Mesothelial cell of epicardium (in vitro differentiated cells): Measurements from ENCODE around the gene DIAPH2. TPM values are rescaled to one million over a fixed set of nuclear protein-coding genes. Genes with fewer than 3 reads are reported as not detected.
"Not testable (repeated sequence)": the region's sequence is repeated elsewhere in the genome, so short reads cannot be mapped to it uniquely, and the experiment has no call there.

ENCODE experiments used
- DNase-seq, 2 experiments: peaks; one replicate each; pipeline ENCODE4 v3.0.0; 2021; ENCODE audit warnings: low spot score in 2 of 2; ENCODE audit not compliant: unreplicated experiment in 2 of 2
- H3K27ac Mint-ChIP-seq: 2 replicates; pipeline ENCODE4 v1.8.0; 2021; ENCODE audit warnings: mixed read lengths
- H3K27me3 Mint-ChIP-seq: 2 replicates; pipeline ENCODE4 v1.8.0; 2021; ENCODE audit warnings: low read depth, mixed read lengths
- H3K36me3 Mint-ChIP-seq: 2 replicates; pipeline ENCODE4 v1.8.0; 2021; ENCODE audit warnings: mixed read lengths
- H3K4me1 Mint-ChIP-seq: 2 replicates; pipeline ENCODE4 v1.8.0; 2021; ENCODE audit warnings: mixed read lengths
- H3K4me3 Mint-ChIP-seq: 2 replicates; pipeline ENCODE4 v1.8.0; 2021; ENCODE audit warnings: mild to moderate bottlenecking, moderate library complexity, mixed read lengths
- H3K9me3 Mint-ChIP-seq: 2 replicates; pipeline ENCODE4 v1.8.0; 2021; ENCODE audit warnings: mixed read lengths
- CTCF ChIP-seq: fragments of 200-600 bp; sonication (generic); IDR thresholded peaks from one replicate; pipeline ENCODE4 v1.5.0; 2021; ENCODE audit warnings: antibody characterized with exemption; ENCODE audit not compliant: unreplicated experiment
- total RNA-seq: library from RNA; stranded (reverse); gene quantifications from 3 replicates; pipeline ENCODE4 v1.2.1, GENCODE V29; 2021

The DIAPH2 gene
- total RNA-seq, 1 donor from 2014 or later = 19.2 TPM

GRCh38 chrX:96841325-96841724, 156.7 kb downstream of the DIAPH2 start:
- Mint-ChIP-seq H3K27me3 (no peaks in the 10 kb centered on the region), H3K27ac (no peak overlapping the region), H3K4me1 (peaks cover 18% of the 10 kb centered on the region), H3K36me3 (no peaks in the 10 kb centered on the region), H3K4me3 (no peak overlapping the region), H3K9me3 (no peaks in the 10 kb centered on the region)
- no peak for TF ChIP-seq CTCF
- no peak for DNase-seq

DNA sequence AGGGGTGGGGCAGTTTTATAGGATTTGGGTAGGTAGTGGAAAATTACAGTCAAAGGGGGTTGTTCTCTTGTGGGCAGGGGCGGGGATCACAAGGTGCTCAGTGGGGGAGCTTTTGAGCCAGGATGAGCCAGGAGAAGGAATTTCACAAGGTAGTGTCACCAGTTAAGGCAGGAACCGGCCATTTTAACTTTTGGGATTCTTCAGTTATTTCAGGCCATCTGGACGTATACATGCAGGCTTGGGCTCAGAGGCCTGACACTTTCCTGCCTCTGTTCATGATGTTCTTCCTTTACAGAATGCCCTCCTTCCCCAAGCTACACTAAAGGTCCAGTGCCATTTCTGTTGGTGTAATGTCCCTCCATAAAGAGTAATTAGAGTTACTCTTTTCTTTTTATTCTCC, 157.2 kb downstream of the DIAPH2 start:
- DNase-seq, H3K36me3 Mint-ChIP-seq, H3K27ac Mint-ChIP-seq, H3K27me3 Mint-ChIP-seq, H3K4me3 Mint-ChIP-seq, H3K9me3 Mint-ChIP-seq: not testable (repeated sequence)
- peaks cover 18% of the 10 kb centered on the region for H3K4me1 Mint-ChIP-seq

DNA sequence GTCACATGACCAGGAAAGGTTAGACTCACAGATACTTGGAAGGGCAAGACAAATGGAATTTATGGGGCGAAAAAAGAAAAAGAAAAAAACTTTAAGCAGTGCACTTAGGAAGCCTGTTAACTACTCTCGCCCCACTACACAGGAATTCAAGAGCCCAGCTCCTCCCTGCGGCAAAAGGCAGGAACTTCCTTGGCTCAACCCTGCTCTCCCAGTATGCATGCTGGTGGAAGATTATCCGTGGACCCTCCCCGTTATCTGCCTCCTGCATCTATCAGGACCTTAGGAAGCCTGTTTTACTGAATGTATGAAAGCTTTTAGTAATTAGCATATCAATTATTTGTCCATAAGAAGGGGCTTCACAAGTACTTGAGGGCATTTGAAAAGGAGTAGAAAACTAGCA, 158.9 kb downstream of the DIAPH2 start:
- no peak for TF ChIP-seq CTCF
- no peak for DNase-seq
- Mint-ChIP-seq H3K27ac (no peak overlapping the region), H3K36me3 (no peaks in the 10 kb centered on the region), H3K9me3 (no peaks in the 10 kb centered on the region), H3K27me3 (no peaks in the 10 kb centered on the region), H3K4me1 (peaks cover 6% of the 10 kb centered on the region), H3K4me3 (no peak overlapping the region)

DNA sequence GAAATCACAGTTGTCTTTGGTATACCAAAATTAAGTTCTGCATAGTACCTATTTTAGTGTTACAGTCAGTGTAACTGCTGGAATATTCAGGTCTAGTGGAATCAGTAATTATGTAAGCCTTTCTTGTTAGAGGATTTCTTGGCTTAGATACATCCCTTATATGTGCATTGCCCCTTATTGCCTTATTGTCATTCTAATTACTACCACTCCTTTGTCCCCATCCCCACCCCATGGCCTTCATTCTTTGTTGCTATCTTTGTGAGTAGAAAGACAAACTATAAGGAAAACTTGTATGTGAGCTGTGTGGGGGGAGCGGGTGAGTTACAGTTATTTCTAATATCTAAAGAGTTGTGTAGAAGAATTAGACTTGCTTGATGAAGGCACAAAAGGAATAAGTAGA, 162.2 kb downstream of the DIAPH2 start:
- no peaks in the 10 kb centered on the region for H3K4me1 Mint-ChIP-seq
- no peak overlapping the region for H3K4me3 Mint-ChIP-seq
- H3K9me3 Mint-ChIP-seq = no peaks in the 10 kb centered on the region
- no peak for DNase-seq
- TF ChIP-seq CTCF = no peak
- H3K27me3 Mint-ChIP-seq = no peaks in the 10 kb centered on the region
- H3K36me3 Mint-ChIP-seq = no peaks in the 10 kb centered on the region
- no peak overlapping the region for H3K27ac Mint-ChIP-seq

- DNase-seq, H3K27me3 Mint-ChIP-seq, H3K4me3 Mint-ChIP-seq, H3K9me3 Mint-ChIP-seq, H3K36me3 Mint-ChIP-seq, H3K4me1 Mint-ChIP-seq, H3K27ac Mint-ChIP-seq: not testable (repeated sequence)
Measured at GRCh38 chrX:96859422-96859821, 174.8 kb downstream of the DIAPH2 start.

DNA sequence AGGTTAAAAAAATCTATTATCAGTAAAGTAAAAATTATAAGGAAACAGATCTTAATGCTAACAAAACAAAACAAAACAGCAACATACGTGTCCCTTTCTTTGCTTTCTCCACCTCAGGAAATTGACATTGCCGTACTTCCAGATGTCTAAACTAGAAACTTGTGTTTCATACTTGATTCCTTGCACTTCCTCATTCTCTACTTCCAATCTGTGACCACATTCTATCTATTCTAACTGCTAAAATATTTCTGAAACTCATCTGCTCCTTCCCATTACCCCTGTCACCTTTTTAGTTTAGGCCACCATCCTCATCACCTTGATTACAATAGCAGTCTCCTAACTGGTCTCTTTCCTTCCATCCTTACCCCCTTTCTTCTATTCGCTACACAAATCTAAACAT, 176.6 kb downstream of the DIAPH2 start:
- H3K4me3 Mint-ChIP-seq = no peak overlapping the region
- no peaks in the 10 kb centered on the region for H3K36me3 Mint-ChIP-seq
- no peak overlapping the region for H3K27ac Mint-ChIP-seq
- no peak for DNase-seq
- no peak for TF ChIP-seq CTCF
- no peaks in the 10 kb centered on the region for H3K9me3 Mint-ChIP-seq
- H3K27me3 Mint-ChIP-seq = no peaks in the 10 kb centered on the region
- H3K4me1 Mint-ChIP-seq = peaks cover 1% of the 10 kb centered on the region

DNA sequence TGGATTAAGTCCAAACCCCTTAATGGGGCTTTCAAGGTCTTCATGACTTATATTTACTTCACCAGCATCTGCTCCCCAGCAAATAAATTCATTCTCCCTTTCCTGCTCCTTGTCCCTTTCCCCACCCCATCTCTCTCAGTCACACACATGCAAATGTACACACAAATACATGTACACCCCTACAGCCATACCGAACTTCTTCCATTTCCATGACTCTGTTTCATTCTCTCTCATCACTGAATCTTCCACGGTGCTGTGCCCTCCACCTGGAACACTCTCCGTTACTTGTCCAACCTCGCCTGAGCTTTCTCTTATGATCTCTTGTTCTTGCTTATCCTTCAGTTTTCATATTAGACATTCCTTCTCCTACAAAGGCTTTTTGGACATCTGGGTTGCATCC, 177.0 kb downstream of the DIAPH2 start:
- TF ChIP-seq CTCF = no peak
- Mint-ChIP-seq H3K4me3 (no peak overlapping the region), H3K36me3 (no peaks in the 10 kb centered on the region), H3K27me3 (no peaks in the 10 kb centered on the region), H3K27ac (no peak overlapping the region), H3K9me3 (no peaks in the 10 kb centered on the region), H3K4me1 (peaks cover 1% of the 10 kb centered on the region)
- no peak for DNase-seq
